IMR-90 (cell line): Measurements from ENCODE around the gene GSTA2. TPM values are rescaled to one million over a fixed set of nuclear protein-coding genes. Genes with fewer than 3 reads are reported as not detected.
"Not testable (repeated sequence)": the region's sequence is repeated elsewhere in the genome, so short reads cannot be mapped to it uniquely, and the experiment has no call there.

Experiments used
- ATAC-seq: fragments of 200-7000 bp; cut with Tn5 transposase; 2 replicates; pipeline ENCODE4 v1.9.1; 2020; ENCODE audit warnings: low read depth, mild to moderate bottlenecking, moderate library complexity
- BruUV-seq: library from RNA; stranded (reverse); fragments of 400-500 nt; replicated peaks from 2 replicates; lab custom pipeline; 2021; lab: Mats Ljungman, UMichigan
- CTCF ChIA-PET: fragments of 300-600 bp; formaldehyde crosslinking; extraction: SDS; loops from one replicate; lab custom pipeline; 2021; ENCODE audit warnings: antibody characterized with exemption; lab: Yijun Ruan, JAX
- POLR2A ChIA-PET: fragments of 300-600 bp; sonication (Branson Sonifier 250); formaldehyde crosslinking; loops from one replicate; lab custom pipeline; 2022; ENCODE audit warnings: antibody characterized with exemption; ENCODE audit not compliant: unreplicated experiment; lab: Charles Lee
- DNase-seq: peaks from one replicate; pipeline ENCODE4 v3.0.0; 2013
- H2AFZ ChIP-seq: replicated peaks from 2 replicates; pipeline ENCODE3; 2013; ENCODE audit warnings: low read length, mild to moderate bottlenecking; ENCODE audit not compliant: poor library complexity
- H2AK5ac ChIP-seq: 2 replicates; pipeline ENCODE4 v1.6.1; 2013; ENCODE audit warnings: low read depth, low read length, inconsistent platforms
- H2AK9ac ChIP-seq: replicated peaks from 2 replicates; pipeline ENCODE3; 2013; ENCODE audit warnings: mild to moderate bottlenecking, low read depth, low read length, moderate library complexity; ENCODE audit not compliant: poor library complexity
- H2BK120ac ChIP-seq: 2 replicates; pipeline ENCODE4 v1.6.1; 2013; ENCODE audit warnings: low read depth, low read length, inconsistent platforms
- H2BK15ac ChIP-seq: 3 replicates; pipeline ENCODE4 v1.6.1; 2013; ENCODE audit warnings: low read depth, low read length, inconsistent platforms
- H2BK20ac ChIP-seq: 2 replicates; pipeline ENCODE4 v1.6.1; 2013; ENCODE audit warnings: low read depth, mild to moderate bottlenecking, inconsistent platforms, low read length, moderate library complexity
- H2BK5ac ChIP-seq: 2 replicates; pipeline ENCODE4 v1.6.1; 2013; ENCODE audit warnings: mild to moderate bottlenecking, low read depth, low read length, inconsistent platforms; ENCODE audit not compliant: poor library complexity, severe bottlenecking
- H3K14ac ChIP-seq: replicated peaks from 2 replicates; pipeline ENCODE4 v1.6.1; 2013; ENCODE audit warnings: low read depth, low read length, inconsistent platforms
- H3K18ac ChIP-seq: 2 replicates; pipeline ENCODE4 v1.6.1; 2013; ENCODE audit warnings: low read depth, low read length, control low read depth
- H3K23ac ChIP-seq: 2 replicates; pipeline ENCODE4 v1.6.1; 2013; ENCODE audit warnings: low read depth, low read length, inconsistent platforms
- H3K27ac ChIP-seq: 2 replicates; pipeline ENCODE4 v1.5.1; 2013; ENCODE audit warnings: mild to moderate bottlenecking, control low read depth, low read length; ENCODE audit not compliant: insufficient read depth
- H3K27me3 ChIP-seq: 2 replicates; pipeline ENCODE4 v1.6.1; 2013; ENCODE audit warnings: low read length; ENCODE audit not compliant: control insufficient read depth, insufficient read depth
- H3K36me3 ChIP-seq: 2 replicates; pipeline ENCODE4 v1.6.1; 2013; ENCODE audit warnings: low read length, mixed read lengths; ENCODE audit not compliant: control insufficient read depth, insufficient read depth
- H3K4ac ChIP-seq: 2 replicates; pipeline ENCODE4 v1.6.1; 2013; ENCODE audit warnings: low read depth, low read length, inconsistent platforms
- H3K4me1 ChIP-seq: 2 replicates; pipeline ENCODE4 v1.6.1; 2013; ENCODE audit warnings: low read length, mixed read lengths; ENCODE audit not compliant: control insufficient read depth, insufficient read depth
- H3K4me2 ChIP-seq: 2 replicates; pipeline ENCODE4 v1.6.1; 2013; ENCODE audit warnings: low read depth, mild to moderate bottlenecking, control low read depth, low read length, moderate library complexity
- H3K4me3 ChIP-seq: 2 replicates; pipeline ENCODE4 v1.5.1; 2013; ENCODE audit warnings: low read depth, mild to moderate bottlenecking, control low read depth, low read length, moderate library complexity; ENCODE audit not compliant: insufficient read depth
- H3K56ac ChIP-seq: 2 replicates; pipeline ENCODE4 v1.6.1; 2013; ENCODE audit warnings: low read length, inconsistent platforms; ENCODE audit not compliant: insufficient read depth; ENCODE audit errors: extremely low read depth
- H3K79me1 ChIP-seq, 2 experiments: 2 replicates each; pipeline ENCODE4 v1.6.1; 2013; ENCODE audit warnings: low read length in 2 of 2, inconsistent platforms in 1 of 2, low read depth in 1 of 2
- H3K9ac ChIP-seq: 2 replicates; pipeline ENCODE4 v1.6.1; 2013; ENCODE audit warnings: low read depth, low read length, control low read depth
- H3K9me1 ChIP-seq: 2 replicates; pipeline ENCODE4 v1.6.1; 2013; ENCODE audit warnings: low read length, inconsistent platforms; ENCODE audit not compliant: insufficient read depth
- H3K9me3 ChIP-seq: 2 replicates; pipeline ENCODE4 v1.6.1; 2013; ENCODE audit warnings: low read length; ENCODE audit not compliant: control insufficient read depth, insufficient read depth
- H4K20me1 ChIP-seq: 2 replicates; pipeline ENCODE4 v1.6.1; 2013; ENCODE audit warnings: low read length, inconsistent platforms; ENCODE audit not compliant: insufficient read depth
- H4K5ac ChIP-seq: 2 replicates; pipeline ENCODE4 v1.6.1; 2013; ENCODE audit warnings: mild to moderate bottlenecking, low read depth, low read length, control low read depth
- H4K8ac ChIP-seq, 2 experiments: 2 replicates each; pipeline ENCODE4 v1.6.1; 2013; ENCODE audit warnings: low read depth in 2 of 2, low read length in 2 of 2, control low read depth in 1 of 2, inconsistent platforms in 1 of 2
- H4K91ac ChIP-seq: 2 replicates; pipeline ENCODE4 v1.6.1; 2013; ENCODE audit warnings: low read depth, low read length, inconsistent platforms; ENCODE audit not compliant: insufficient read depth
- WGBS, 2 experiments: methylation state at CpG; one replicate each; pipeline versions ENCODE4 v1.1.5 to v1.1.7; 2013; ENCODE audit warnings: missing lambda C conversion rate in 2 of 2; ENCODE audit not compliant: insufficient read length in 1 of 2; ENCODE audit errors: extremely low coverage in 2 of 2; 5-methylcytosine and 5-hydroxymethylcytosine counted together
- dilution Hi-C: fragments of 300-500 bp; cut with HindIII; formaldehyde crosslinking; loops from one replicate; pipeline ENCODE4 v1.14.3; 2018; ENCODE audit warnings: low sequenced_read_pairs; ENCODE audit not compliant: unreplicated experiment
- in situ Hi-C: fragments of 300-500 bp; cut with MboI; formaldehyde crosslinking; loops from 3 replicates; pipeline ENCODE4 v1.14.3; 2019; ENCODE audit warnings: low sequenced_read_pairs, inconsistent platforms, mixed read lengths
- intact Hi-C: fragments of 100-400 bp; cut with micrococcal nuclease; formaldehyde crosslinking; loops from 2 replicates; pipeline ENCODE4 v1.10.0; 2022
- polyA plus RNA-seq, 3 experiments: library from polyadenylated mRNA; depleted of rRNA; stranded (reverse); fragments of >200 nt; gene quantifications; 2 replicates each; pipeline ENCODE4 v1.2.3, GENCODE V29; 2012; ENCODE audit warnings: low replicate concordance in 1 of 3
- total RNA-seq: library from RNA; depleted of rRNA; stranded (reverse); fragments of >200 nt; gene quantifications from 2 replicates; pipeline ENCODE4 v1.2.3, GENCODE V29; 2012

GSTA2 gene
- total and polyA plus RNA-seq, 2 of the 4 experiments (the other 2 are of a cell fraction), result not detected

GRCh38 chr6:52776711-52777351 is 13.6 kb upstream of the GSTA2 start:
- in situ Hi-C loops, H3K56ac ChIP-seq, H2BK120ac ChIP-seq, H3K36me3 ChIP-seq, dilution Hi-C loops, H2BK5ac ChIP-seq, ATAC-seq, DNase-seq, H3K4me3 ChIP-seq, H3K23ac ChIP-seq, H3K14ac ChIP-seq, POLR2A ChIA-PET, H3K79me1 ChIP-seq, H3K27me3 ChIP-seq, H2BK15ac ChIP-seq, H4K5ac ChIP-seq, H2AFZ ChIP-seq, intact Hi-C loops, BruUV-seq, H3K4me1 ChIP-seq, H3K9me3 ChIP-seq, H2AK9ac ChIP-seq, H2AK5ac ChIP-seq, CTCF ChIA-PET, H4K20me1 ChIP-seq, H4K8ac ChIP-seq, H3K18ac ChIP-seq, H3K9me1 ChIP-seq, H2BK20ac ChIP-seq, H4K91ac ChIP-seq, H3K9ac ChIP-seq, H3K4me2 ChIP-seq, H3K4ac ChIP-seq, H3K27ac ChIP-seq: not testable (repeated sequence)
- no CpG with 5 or more reads among the region's 9 CpGs for WGBS, 2 experiments

- in situ Hi-C loops, POLR2A ChIA-PET: not testable (repeated sequence)
Observed at GRCh38 chr6:52769399-52769798, 6.1 kb upstream of the GSTA2 start.

More at GRCh38 chr6:52769399-52769798, 6.1 kb upstream of the GSTA2 start:
- intact Hi-C loops, H2AK5ac ChIP-seq, H3K56ac ChIP-seq, H3K9me3 ChIP-seq, dilution Hi-C loops, H3K18ac ChIP-seq, H3K79me1 ChIP-seq, H2BK120ac ChIP-seq, H2BK5ac ChIP-seq, H2BK20ac ChIP-seq, H2AK9ac ChIP-seq, H3K4me3 ChIP-seq, H4K91ac ChIP-seq, H3K27me3 ChIP-seq, H3K14ac ChIP-seq, H4K8ac ChIP-seq, H2AFZ ChIP-seq, H3K27ac ChIP-seq, H3K36me3 ChIP-seq, H3K23ac ChIP-seq, H4K20me1 ChIP-seq, H3K4me1 ChIP-seq, CTCF ChIA-PET, H3K4me2 ChIP-seq, BruUV-seq, H3K4ac ChIP-seq, H2BK15ac ChIP-seq, H3K9ac ChIP-seq, H3K9me1 ChIP-seq, H4K5ac ChIP-seq: not testable (repeated sequence)
- ATAC-seq, result peak; percentile 81
- WGBS, 2 experiments, result no CpG with 5 or more reads among the region's 4 CpGs
- peak; percentile 70 for DNase-seq
